Measurements from ENCODE around the gene NUBPL.
"Not testable (repeated sequence)": the region's sequence is repeated elsewhere in the genome, so short reads cannot be mapped to it uniquely, and the experiment has no call there.

DNA sequence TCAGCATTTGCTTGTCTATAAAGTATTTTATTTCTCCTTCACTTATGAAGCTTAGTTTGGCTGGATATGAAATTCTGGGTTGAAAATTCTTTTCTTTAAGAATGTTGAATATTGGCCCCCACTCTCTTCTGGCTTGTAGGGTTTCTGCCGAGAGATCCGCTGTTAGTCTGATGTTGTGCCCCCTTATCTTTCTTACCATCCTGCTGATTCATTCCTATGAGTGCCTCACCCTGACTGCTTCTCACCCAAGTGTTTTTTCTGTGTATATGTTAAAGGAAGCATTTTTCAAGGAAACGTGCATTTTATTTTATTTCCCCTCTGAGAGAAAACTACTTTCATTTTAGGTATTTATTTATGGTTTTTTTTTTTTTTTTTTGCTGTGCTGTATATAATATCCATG, 236.7 kb downstream of the NUBPL start:
- TF ChIP-seq, protein P1, sequence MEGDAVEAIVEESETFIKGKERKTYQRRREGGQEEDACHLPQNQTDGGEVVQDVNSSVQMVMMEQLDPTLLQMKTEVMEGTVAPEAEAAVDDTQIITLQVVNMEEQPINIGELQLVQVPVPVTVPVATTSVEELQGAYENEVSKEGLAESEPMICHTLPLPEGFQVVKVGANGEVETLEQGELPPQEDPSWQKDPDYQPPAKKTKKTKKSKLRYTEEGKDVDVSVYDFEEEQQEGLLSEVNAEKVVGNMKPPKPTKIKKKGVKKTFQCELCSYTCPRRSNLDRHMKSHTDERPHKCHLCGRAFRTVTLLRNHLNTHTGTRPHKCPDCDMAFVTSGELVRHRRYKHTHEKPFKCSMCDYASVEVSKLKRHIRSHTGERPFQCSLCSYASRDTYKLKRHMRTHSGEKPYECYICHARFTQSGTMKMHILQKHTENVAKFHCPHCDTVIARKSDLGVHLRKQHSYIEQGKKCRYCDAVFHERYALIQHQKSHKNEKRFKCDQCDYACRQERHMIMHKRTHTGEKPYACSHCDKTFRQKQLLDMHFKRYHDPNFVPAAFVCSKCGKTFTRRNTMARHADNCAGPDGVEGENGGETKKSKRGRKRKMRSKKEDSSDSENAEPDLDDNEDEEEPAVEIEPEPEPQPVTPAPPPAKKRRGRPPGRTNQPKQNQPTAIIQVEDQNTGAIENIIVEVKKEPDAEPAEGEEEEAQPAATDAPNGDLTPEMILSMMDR (IDR thresholded peaks at IDR 0.05; ENCODE audit: low read depth, low read length, poor library complexity, severe bottlenecking): not testable (repeated sequence)
- TF ChIP-seq EZH2phosphoT487 (IDR thresholded peaks at IDR 0.05; ENCODE audit: borderline replicate concordance, low read length): not testable (repeated sequence)

Measured in DOHH2 (cell line).